A549 (cell line): Measurements from ENCODE around the gene NSMCE4A. TPM values are rescaled to one million over a fixed set of nuclear protein-coding genes. Genes with fewer than 3 reads are reported as not detected.

Source experiments
- ATAC-seq, 2 experiments: fragments of 200-7000 bp in 1 of 2; fragments of >200 bp in 1 of 2; cut with Nextera tagmentation in 1 of 2; cut with Tn5 transposase in 1 of 2; 3 replicates each; pipeline versions ENCODE4 v1.8.0 to v1.9.1; 2018 to 2020; ENCODE audit warnings: mild to moderate bottlenecking in 1 of 2, moderate library complexity in 1 of 2
- CTCF ChIA-PET: fragments of 300-600 bp; sonication (Branson Sonifier 250); formaldehyde crosslinking; extraction: SDS; loops from one replicate; lab custom pipeline; 2021; ENCODE audit warnings: antibody characterized with exemption, inconsistent platforms; lab: Yijun Ruan, JAX
- POLR2A ChIA-PET: fragments of 350-600 bp; formaldehyde crosslinking; extraction: SDS; loops from one replicate; lab custom pipeline; 2021; ENCODE audit warnings: antibody characterized with exemption, inconsistent platforms; lab: Yijun Ruan, JAX
- DNase-seq, 2 experiments: peaks; one replicate each; pipeline versions ENCODE4 v3.0.0 to v3.0.0-alpha.2; 2011 to 2016; ENCODE audit warnings: low read depth in 1 of 2, low spot score in 1 of 2
- FAIRE-seq: peaks from 2 replicates; lab custom pipeline; 2011; peaks lifted over from hg19 to GRCh38; lab: Jason Lieb, UNC
- H3K27ac ChIP-seq, 2 experiments: fragments of >200 bp; sonication (Bioruptor Twin); formaldehyde crosslinking; 3 replicates each; pipeline ENCODE4 v1.5.1; 2016 to 2017
- H3K4me1 ChIP-seq: fragments of >200 bp; sonication (Bioruptor Twin); formaldehyde crosslinking; 3 replicates; pipeline ENCODE4 v1.6.1; 2016
- H3K4me2 ChIP-seq: fragments of >200 bp; sonication (Bioruptor Twin); formaldehyde crosslinking; 3 replicates; pipeline ENCODE4 v1.6.1; 2016
- H3K4me3 ChIP-seq: fragments of >200 bp; sonication (Bioruptor Twin); formaldehyde crosslinking; 3 replicates; pipeline ENCODE4 v1.5.1; 2016
- H3K9me3 ChIP-seq: fragments of >200 bp; sonication (Bioruptor Twin); formaldehyde crosslinking; 3 replicates; pipeline ENCODE4 v1.6.1; 2016
- CBX8 ChIP-seq: fragments of 200-600 bp; sonication (generic); IDR thresholded peaks from 2 replicates; pipeline ENCODE4 v1.6.1; 2016
- CHD2 ChIP-seq: fragments of 150-350 bp; IDR thresholded peaks from 2 replicates; pipeline ENCODE4 v1.6.1; 2014; ENCODE audit warnings: low read length; ENCODE audit not compliant: partially characterized antibody
- EHF ChIP-seq: fragments of 250-450 bp; sonication (Bioruptor Pico); IDR thresholded peaks from 2 replicates; pipeline ENCODE4 v1.5.0; 2020; ENCODE audit warnings: mild to moderate bottlenecking
- EHMT2 ChIP-seq: fragments of 200-600 bp; sonication (generic); IDR thresholded peaks from 2 replicates; pipeline ENCODE4 v1.6.1; 2016; ENCODE audit warnings: antibody characterized with exemption, low read depth, mild to moderate bottlenecking, moderate library complexity
- EP300 ChIP-seq, 2 experiments: fragments of >200 bp; sonication (Bioruptor Twin); formaldehyde crosslinking; IDR thresholded peaks; 2 replicates in 1 of 2; 3 replicates in 1 of 2; pipeline ENCODE4 v1.6.1; 2016 to 2017
- FOSB ChIP-seq: fragments of 250-450 bp; sonication (Bioruptor Pico); IDR thresholded peaks from 2 replicates; pipeline ENCODE4 v1.5.0; 2020; ENCODE audit warnings: mild to moderate bottlenecking, moderate library complexity
- FOSL2 ChIP-seq, 2 experiments: fragments of 450-650 bp in 1 of 2; fragments of >200 bp in 1 of 2; sonication (Bioruptor Twin) in 1 of 2; formaldehyde crosslinking; IDR thresholded peaks; 2 replicates each; pipeline versions ENCODE4 v1.5.0 to v1.6.1; 2016 to 2020; ENCODE audit warnings: mild to moderate bottlenecking in 1 of 2, moderate library complexity in 1 of 2
- GATA3 ChIP-seq: IDR thresholded peaks from 2 replicates; pipeline ENCODE4 v1.6.1; 2012; ENCODE audit warnings: borderline replicate concordance
- HDAC2 ChIP-seq: fragments of 200-600 bp; sonication (generic); IDR thresholded peaks from 2 replicates; pipeline ENCODE4 v1.6.1; 2016
- HEYL ChIP-seq: fragments of 250-450 bp; sonication (Bioruptor Pico); IDR thresholded peaks from 2 replicates; pipeline ENCODE4 v1.8.0; 2021; ENCODE audit warnings: mild to moderate bottlenecking, moderate library complexity
- MYC ChIP-seq: IDR thresholded peaks from 2 replicates; pipeline ENCODE4 v1.6.1; 2012; ENCODE audit warnings: mild to moderate bottlenecking, inconsistent platforms, low read length, improper control_type of control experiment, borderline replicate concordance
- NR3C1 ChIP-seq: fragments of >200 bp; sonication (Bioruptor Twin); formaldehyde crosslinking; IDR thresholded peaks from 3 replicates; pipeline ENCODE4 v1.6.1; 2017
- PHF8 ChIP-seq: fragments of 200-600 bp; sonication (generic); IDR thresholded peaks from 2 replicates; pipeline ENCODE4 v1.6.1; 2016; ENCODE audit warnings: low read depth, mild to moderate bottlenecking, antibody characterized with exemption, moderate library complexity, borderline replicate concordance
- POLR2AphosphoS2 ChIP-seq: conservative IDR thresholded peaks from 2 replicates; pipeline ENCODE4 v1.6.1; 2012; ENCODE audit warnings: low read length, improper control_type of control experiment, inconsistent platforms
- RARB ChIP-seq: fragments of 250-450 bp; sonication (Bioruptor Pico); IDR thresholded peaks from 2 replicates; pipeline ENCODE4 v1.8.0; 2021; ENCODE audit warnings: mild to moderate bottlenecking, moderate library complexity
- RFX5 ChIP-seq: fragments of 450-650 bp; IDR thresholded peaks from 2 replicates; pipeline ENCODE4 v1.7.1; 2014; ENCODE audit warnings: antibody characterized with exemption, mild to moderate bottlenecking, moderate library complexity
- RNF2 ChIP-seq: fragments of 200-600 bp; sonication (generic); IDR thresholded peaks from 2 replicates; pipeline ENCODE4 v1.6.1; 2016; ENCODE audit warnings: low read depth, mild to moderate bottlenecking, antibody characterized with exemption, moderate library complexity, borderline replicate concordance
- SMC3 ChIP-seq: fragments of >200 bp; sonication (Bioruptor Twin); formaldehyde crosslinking; IDR thresholded peaks from 3 replicates; pipeline ENCODE4 v1.6.1; 2018; ENCODE audit warnings: inconsistent platforms
- TFCP2L1 ChIP-seq: fragments of 250-450 bp; sonication (Bioruptor Pico); IDR thresholded peaks from 2 replicates; pipeline ENCODE4 v1.5.0; 2021; ENCODE audit warnings: mild to moderate bottlenecking
- ZFP36 ChIP-seq: fragments of 450-650 bp; IDR thresholded peaks from 2 replicates; pipeline ENCODE4 v1.6.1; 2014; ENCODE audit warnings: borderline replicate concordance; ENCODE audit not compliant: partially characterized antibody
- ZSCAN20 ChIP-seq: fragments of 250-450 bp; sonication (Bioruptor Pico); IDR thresholded peaks from 2 replicates; pipeline ENCODE4 v1.8.0; 2022; ENCODE audit warnings: mild to moderate bottlenecking, moderate library complexity
- WGBS: methylation state at CpG from one replicate; pipeline ENCODE4 v1.1.6; 2017; ENCODE audit errors: missing lambda C conversion rate; 5-methylcytosine and 5-hydroxymethylcytosine counted together
- polyA plus RNA-seq, 4 experiments: library from polyadenylated mRNA; depleted of rRNA in 3 of 4; stranded (reverse); fragments of >200 nt; fragmentation: RNase III in 1 of 4; extraction: RNeasy Plus Mini Kit Qiagen cat#74134 plus additional on column Dnase treatment in 1 of 4; gene quantifications; 2 replicates in 3 of 4; 3 replicates in 1 of 4; pipeline ENCODE4 v1.2.3, GENCODE V29; 2011 to 2017
- TF ChIP-seq, protein P1 (sequence below): IDR thresholded peaks from 2 replicates; pipeline ENCODE4 v1.6.1; 2012; ENCODE audit warnings: low read depth, borderline replicate concordance
- TF ChIP-seq, protein P2 (sequence below): IDR thresholded peaks from 2 replicates; pipeline ENCODE4 v1.6.1; 2012
- TF ChIP-seq, protein P3 (sequence below): fragments of 150-350 bp; IDR thresholded peaks from 2 replicates; pipeline ENCODE4 v1.6.1; 2014; ENCODE audit warnings: low read depth, mild to moderate bottlenecking, low read length
- TF ChIP-seq, protein P4 (sequence below): IDR thresholded peaks from 2 replicates; pipeline ENCODE4 v1.6.1; 2012
- TF ChIP-seq, protein P5 (sequence below): fragments of 250-450 bp; sonication (Bioruptor Pico); IDR thresholded peaks from 2 replicates; pipeline ENCODE4 v1.5.0; 2020; ENCODE audit warnings: low read depth, mild to moderate bottlenecking, moderate library complexity
- TF ChIP-seq, protein P6 (sequence below): fragments of >200 bp; sonication (Bioruptor Twin); formaldehyde crosslinking; IDR thresholded peaks from 3 replicates; pipeline ENCODE4 v1.5.1; 2016

The NSMCE4A gene
- polyA plus RNA-seq, 2 of the 4 experiments (the other 2 are of a cell fraction), result 67.2 to 172 TPM

DNA sequence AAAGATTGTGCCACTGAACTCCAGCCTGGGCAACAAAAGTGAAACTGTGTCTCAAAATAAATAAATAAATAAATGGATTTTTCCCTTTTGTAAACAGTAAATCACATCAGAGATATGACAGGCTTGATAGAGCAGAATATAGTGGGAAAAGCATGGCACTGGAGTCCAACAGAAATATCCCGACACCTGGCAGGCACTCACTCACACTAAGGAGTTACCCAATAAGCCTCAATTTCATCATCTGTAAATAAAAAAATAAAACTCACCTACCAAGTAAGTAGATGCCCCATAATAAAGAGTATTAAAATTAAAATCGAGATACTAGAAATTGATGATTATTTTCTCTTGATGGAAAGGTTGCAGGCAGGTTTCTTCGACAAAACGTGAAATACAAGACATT, 48.9 kb downstream of the NSMCE4A start:
- ATAC-seq, result no peak
- ChIA-PET POLR2A (no interaction called here), CTCF (interaction anchor here (1.6 kb wide), 1 partner anchor 26 kb away, joined by 3 read pairs; no protein-coding TSS in a partner anchor)
- H3K9me3 ChIP-seq, result no peaks in the 10 kb centered on the region
- peaks cover 34% of the 10 kb centered on the region for H3K4me1 ChIP-seq
- no peak for TF ChIP-seq EP300 (IDR thresholded peaks at IDR 0.05)
- TF ChIP-seq CHD2, result no peak
- TF ChIP-seq GATA3, result no peak
- TF ChIP-seq RARB (CRISPR knock-in tag), result no peak
- TF ChIP-seq, protein P1, sequence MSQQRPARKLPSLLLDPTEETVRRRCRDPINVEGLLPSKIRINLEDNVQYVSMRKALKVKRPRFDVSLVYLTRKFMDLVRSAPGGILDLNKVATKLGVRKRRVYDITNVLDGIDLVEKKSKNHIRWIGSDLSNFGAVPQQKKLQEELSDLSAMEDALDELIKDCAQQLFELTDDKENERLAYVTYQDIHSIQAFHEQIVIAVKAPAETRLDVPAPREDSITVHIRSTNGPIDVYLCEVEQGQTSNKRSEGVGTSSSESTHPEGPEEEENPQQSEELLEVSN, result no peak
- TF ChIP-seq EHF, result no peak
- TF ChIP-seq HEYL (CRISPR knock-in tag), result no peak
- TF ChIP-seq TFCP2L1 (CRISPR knock-in tag), result no peak
- no peak for TF ChIP-seq MYC
- no peak for TF ChIP-seq FOSL2 (IDR thresholded peaks at IDR 0.05)
- TF ChIP-seq FOSL2 (CRISPR knock-in tag; IDR thresholded peaks at IDR 0.05), result no peak
- TF ChIP-seq ZFP36, result no peak
- peak overlapping the region; percentile 16 to 96; a peak in 3 of 6 replicates for H3K27ac ChIP-seq
- 60% methylated on average over 4 of the region's 4 CpGs for WGBS
- H3K4me2 ChIP-seq, result peak overlapping the region; percentile 77
- peak overlapping the region; percentile 88 for H3K4me3 ChIP-seq
- no peak for FAIRE-seq
- DNase-seq, result no peak

DNA sequence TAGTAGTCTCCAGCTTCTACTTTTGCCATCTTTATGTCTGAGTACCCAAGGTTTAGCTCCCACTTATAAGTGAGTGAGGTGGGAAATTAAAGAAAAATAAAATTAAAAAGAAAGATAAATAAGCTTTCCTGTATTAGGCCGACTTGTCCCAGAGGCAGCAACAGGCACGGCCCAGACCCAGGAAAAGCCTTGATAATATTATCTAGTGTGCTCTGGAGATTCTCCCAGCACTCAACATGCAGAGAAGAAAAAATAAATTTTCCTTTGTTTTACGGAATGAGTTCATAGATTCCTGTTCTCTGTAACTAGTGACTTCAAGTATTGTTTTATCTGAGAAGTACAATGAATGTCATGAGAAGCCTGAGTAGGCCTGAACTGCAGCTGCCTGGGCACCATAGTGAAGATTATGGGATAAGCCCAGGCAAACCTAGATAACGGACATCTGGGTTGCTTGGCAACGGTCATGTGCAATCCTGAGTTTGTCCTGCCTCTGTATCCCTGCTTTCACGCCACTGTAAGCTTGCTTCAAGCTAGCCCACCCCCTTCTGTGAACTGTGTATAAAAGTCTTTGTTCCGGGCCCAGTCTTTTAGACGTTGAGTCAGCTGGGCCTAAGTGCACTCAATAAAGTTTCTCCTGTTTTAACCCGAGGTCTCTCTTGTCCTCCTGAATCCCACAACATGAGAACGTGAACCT, 53.6 kb downstream of the NSMCE4A start:
- ATAC-seq (no peak), DNase-seq (no peak), FAIRE-seq (no peak)
- no peak overlapping the region for H3K27ac ChIP-seq
- 73% methylated on average over 10 of the region's 10 CpGs for WGBS
- no peak overlapping the region for H3K4me3 ChIP-seq
- peaks cover 15% of the 10 kb centered on the region for H3K4me1 ChIP-seq
- H3K4me2 ChIP-seq, result no peak overlapping the region
- TF ChIP-seq NR3C1 (no peak), FOSB (CRISPR knock-in tag) (no peak), EHMT2 (no peak), POLR2AphosphoS2 (no peak), HDAC2 (no peak), RFX5 (no peak), ZSCAN20 (CRISPR knock-in tag) (no peak), RARB (CRISPR knock-in tag) (no peak), PHF8 (no peak), RNF2 (no peak), CHD2 (no peak), CBX8 (no peak), HEYL (CRISPR knock-in tag) (no peak), EHF (no peak), SMC3 (no peak)
- TF ChIP-seq, protein P2, sequence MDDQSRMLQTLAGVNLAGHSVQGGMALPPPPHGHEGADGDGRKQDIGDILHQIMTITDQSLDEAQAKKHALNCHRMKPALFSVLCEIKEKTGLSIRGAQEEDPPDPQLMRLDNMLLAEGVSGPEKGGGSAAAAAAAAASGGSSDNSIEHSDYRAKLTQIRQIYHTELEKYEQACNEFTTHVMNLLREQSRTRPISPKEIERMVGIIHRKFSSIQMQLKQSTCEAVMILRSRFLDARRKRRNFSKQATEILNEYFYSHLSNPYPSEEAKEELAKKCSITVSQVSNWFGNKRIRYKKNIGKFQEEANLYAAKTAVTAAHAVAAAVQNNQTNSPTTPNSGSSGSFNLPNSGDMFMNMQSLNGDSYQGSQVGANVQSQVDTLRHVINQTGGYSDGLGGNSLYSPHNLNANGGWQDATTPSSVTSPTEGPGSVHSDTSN, result no peak
- TF ChIP-seq, protein P3, sequence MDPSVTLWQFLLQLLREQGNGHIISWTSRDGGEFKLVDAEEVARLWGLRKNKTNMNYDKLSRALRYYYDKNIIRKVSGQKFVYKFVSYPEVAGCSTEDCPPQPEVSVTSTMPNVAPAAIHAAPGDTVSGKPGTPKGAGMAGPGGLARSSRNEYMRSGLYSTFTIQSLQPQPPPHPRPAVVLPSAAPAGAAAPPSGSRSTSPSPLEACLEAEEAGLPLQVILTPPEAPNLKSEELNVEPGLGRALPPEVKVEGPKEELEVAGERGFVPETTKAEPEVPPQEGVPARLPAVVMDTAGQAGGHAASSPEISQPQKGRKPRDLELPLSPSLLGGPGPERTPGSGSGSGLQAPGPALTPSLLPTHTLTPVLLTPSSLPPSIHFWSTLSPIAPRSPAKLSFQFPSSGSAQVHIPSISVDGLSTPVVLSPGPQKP, result no peak
- TF ChIP-seq, protein P4, sequence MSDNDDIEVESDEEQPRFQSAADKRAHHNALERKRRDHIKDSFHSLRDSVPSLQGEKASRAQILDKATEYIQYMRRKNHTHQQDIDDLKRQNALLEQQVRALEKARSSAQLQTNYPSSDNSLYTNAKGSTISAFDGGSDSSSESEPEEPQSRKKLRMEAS, result no peak
- TF ChIP-seq, protein P5, sequence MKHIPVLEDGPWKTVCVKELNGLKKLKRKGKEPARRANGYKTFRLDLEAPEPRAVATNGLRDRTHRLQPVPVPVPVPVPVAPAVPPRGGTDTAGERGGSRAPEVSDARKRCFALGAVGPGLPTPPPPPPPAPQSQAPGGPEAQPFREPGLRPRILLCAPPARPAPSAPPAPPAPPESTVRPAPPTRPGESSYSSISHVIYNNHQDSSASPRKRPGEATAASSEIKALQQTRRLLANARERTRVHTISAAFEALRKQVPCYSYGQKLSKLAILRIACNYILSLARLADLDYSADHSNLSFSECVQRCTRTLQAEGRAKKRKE (CRISPR knock-in tag), result no peak
- TF ChIP-seq, protein P6, sequence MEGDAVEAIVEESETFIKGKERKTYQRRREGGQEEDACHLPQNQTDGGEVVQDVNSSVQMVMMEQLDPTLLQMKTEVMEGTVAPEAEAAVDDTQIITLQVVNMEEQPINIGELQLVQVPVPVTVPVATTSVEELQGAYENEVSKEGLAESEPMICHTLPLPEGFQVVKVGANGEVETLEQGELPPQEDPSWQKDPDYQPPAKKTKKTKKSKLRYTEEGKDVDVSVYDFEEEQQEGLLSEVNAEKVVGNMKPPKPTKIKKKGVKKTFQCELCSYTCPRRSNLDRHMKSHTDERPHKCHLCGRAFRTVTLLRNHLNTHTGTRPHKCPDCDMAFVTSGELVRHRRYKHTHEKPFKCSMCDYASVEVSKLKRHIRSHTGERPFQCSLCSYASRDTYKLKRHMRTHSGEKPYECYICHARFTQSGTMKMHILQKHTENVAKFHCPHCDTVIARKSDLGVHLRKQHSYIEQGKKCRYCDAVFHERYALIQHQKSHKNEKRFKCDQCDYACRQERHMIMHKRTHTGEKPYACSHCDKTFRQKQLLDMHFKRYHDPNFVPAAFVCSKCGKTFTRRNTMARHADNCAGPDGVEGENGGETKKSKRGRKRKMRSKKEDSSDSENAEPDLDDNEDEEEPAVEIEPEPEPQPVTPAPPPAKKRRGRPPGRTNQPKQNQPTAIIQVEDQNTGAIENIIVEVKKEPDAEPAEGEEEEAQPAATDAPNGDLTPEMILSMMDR, result no peak
- ChIA-PET CTCF (interaction anchor here (1.0 to 1.4 kb wide), 2 partner anchors 9 to 191 kb away, joined by 3 to 4 read pairs; no protein-coding TSS in a partner anchor), POLR2A (no interaction called here)
- H3K9me3 ChIP-seq, result no peaks in the 10 kb centered on the region
